GM18498 (cell line): ENCODE measurements around the gene IL17RC.
"Not testable (repeated sequence)": the region's sequence is repeated elsewhere in the genome, so short reads cannot be mapped to it uniquely, and the experiment has no call there.

ENCODE experiments used
- ATAC-seq: cut with Tn5 transposase; IDR thresholded peaks from one replicate; pipeline ENCODE4 v1.9.1; 2021; ENCODE audit warnings: mild to moderate bottlenecking, moderate library complexity; ENCODE audit not compliant: unreplicated experiment

The IL17RC gene

GRCh38 chr3:9914559-9915253 lies 2.2 kb upstream of the IL17RC start:
- no peak for ATAC-seq

GRCh38 chr3:9915254-9916141 lies 1.4 kb upstream of the IL17RC start:
- ATAC-seq: peak; percentile 51

- no peak for ATAC-seq
These were observed 558 bp upstream of the IL17RC start for GRCh38 chr3:9916346-9916733.

- no peak for ATAC-seq
These were observed 922 bp downstream of the IL17RC start for GRCh38 chr3:9917820-9918219.

- ATAC-seq: no peak
These were observed 1.6 kb downstream of the IL17RC start for GRCh38 chr3:9918261-9919038.

- no peak for ATAC-seq
These were observed 11.3 kb downstream of the IL17RC start for GRCh38 chr3:9928158-9928557.

- no peak for ATAC-seq
These were observed 14.0 kb downstream of the IL17RC start for GRCh38 chr3:9930804-9931418.

- ATAC-seq: no peak
These were observed 15.6 kb downstream of the IL17RC start for GRCh38 chr3:9932535-9932842.

GRCh38 chr3:9932843-9933560 lies 16.1 kb downstream of the IL17RC start:
- ATAC-seq: peak; percentile 74

- peak; percentile 87 for ATAC-seq
These were observed 16.8 kb downstream of the IL17RC start, which contains the start of gene CRELD1 for GRCh38 chr3:9933561-9934234. TSS of gene CRELD1 (plus strand) at chr3:9933834. CDS start at chr3:9934439, 605 bp downstream.

GRCh38 chr3:9934235-9934621 lies 17.3 kb downstream of the IL17RC start:
- ATAC-seq: no peak

- no peak for ATAC-seq
These were observed 18.1 kb downstream of the IL17RC start for GRCh38 chr3:9934993-9935392.

GRCh38 chr3:9935966-9936510 lies 19.1 kb downstream of the IL17RC start:
- no peak for ATAC-seq

- no peak for ATAC-seq
These were observed 20.8 kb downstream of the IL17RC start for GRCh38 chr3:9937486-9938238.

GRCh38 chr3:9938966-9939365 lies 22.1 kb downstream of the IL17RC start:
- no peak for ATAC-seq

GRCh38 chr3:9939906-9940305 lies 23.0 kb downstream of the IL17RC start:
- ATAC-seq: not testable (repeated sequence)

GRCh38 chr3:9940746-9941145 lies 23.8 kb downstream of the IL17RC start:
- ATAC-seq: no peak

- no peak for ATAC-seq
These were observed 25.3 kb downstream of the IL17RC start for GRCh38 chr3:9942164-9942563.
